Measurements from ENCODE around the gene SHROOM3.

Gene SHROOM3

GRCh38 chr4:76582817-76583087 lies 147.7 kb downstream of the SHROOM3 start:
- in situ Hi-C loops (cut with MboI; ENCODE audit: low sequenced_read_pairs, unreplicated experiment) = no loop called here
- no peak for DNase-seq (ENCODE audit: low spot score)
- no peak for TF ChIP-seq CTCF (IDR thresholded peaks at IDR 0.05; ENCODE audit: borderline replicate concordance, control extremely low read depth, extremely low read depth, insufficient read depth, missing control alignments)

GRCh38 chr4:76584241-76585152 lies 149.5 kb downstream of the SHROOM3 start:
- no peak for DNase-seq (ENCODE audit: low spot score)
- no peak for TF ChIP-seq CTCF (IDR thresholded peaks at IDR 0.05; ENCODE audit: borderline replicate concordance, control extremely low read depth, extremely low read depth, insufficient read depth, missing control alignments)
- in situ Hi-C loops (cut with MboI; ENCODE audit: low sequenced_read_pairs, unreplicated experiment) = no loop called here

GRCh38 chr4:76585272-76585671 lies 150.2 kb downstream of the SHROOM3 start:
- in situ Hi-C loops (cut with MboI; ENCODE audit: low sequenced_read_pairs, unreplicated experiment) = no loop called here
- no peak for DNase-seq (ENCODE audit: low spot score)
- TF ChIP-seq CTCF (IDR thresholded peaks at IDR 0.05; ENCODE audit: borderline replicate concordance, control extremely low read depth, extremely low read depth, insufficient read depth, missing control alignments) = no peak

GRCh38 chr4:76585897-76586360 lies 150.9 kb downstream of the SHROOM3 start:
- in situ Hi-C loops (cut with MboI; ENCODE audit: low sequenced_read_pairs, unreplicated experiment) = no loop called here
- no peak for TF ChIP-seq CTCF (IDR thresholded peaks at IDR 0.05; ENCODE audit: borderline replicate concordance, control extremely low read depth, extremely low read depth, insufficient read depth, missing control alignments)
- peak; percentile 85 for DNase-seq (ENCODE audit: low spot score)

GRCh38 chr4:76588274-76588673 lies 153.2 kb downstream of the SHROOM3 start:
- TF ChIP-seq CTCF (IDR thresholded peaks at IDR 0.05; ENCODE audit: borderline replicate concordance, control extremely low read depth, extremely low read depth, insufficient read depth, missing control alignments) = no peak
- in situ Hi-C loops (cut with MboI; ENCODE audit: low sequenced_read_pairs, unreplicated experiment) = no loop called here
- DNase-seq (ENCODE audit: low spot score) = no peak

GRCh38 chr4:76589402-76589801 lies 154.4 kb downstream of the SHROOM3 start:
- in situ Hi-C loops (cut with MboI; ENCODE audit: low sequenced_read_pairs, unreplicated experiment) = no loop called here
- no peak for DNase-seq (ENCODE audit: low spot score)
- no peak for TF ChIP-seq CTCF (IDR thresholded peaks at IDR 0.05; ENCODE audit: borderline replicate concordance, control extremely low read depth, extremely low read depth, insufficient read depth, missing control alignments)

All from GM13976 (cell line).